ENCODE measurements around the gene SHISAL1.

SHISAL1 gene

DNA sequence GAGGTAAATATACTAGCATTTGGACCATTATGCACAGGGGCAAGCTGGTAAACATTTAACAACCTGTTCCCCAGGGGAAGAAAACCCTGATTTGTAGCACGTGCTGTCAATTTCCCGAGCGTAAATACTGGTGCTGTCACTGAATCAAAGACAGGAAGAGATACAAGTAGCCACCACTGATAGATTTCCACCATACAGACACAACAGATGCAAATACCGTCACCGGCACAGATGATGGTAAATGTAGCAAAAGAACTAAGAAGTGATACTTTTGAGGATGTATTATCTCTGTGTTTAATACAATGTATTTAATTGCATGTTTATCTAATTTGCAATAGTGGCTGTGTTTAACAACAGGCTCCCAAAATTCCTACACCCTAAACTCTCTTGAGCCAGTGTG is 39.6 kb downstream of the SHISAL1 start:
- H3K27ac ChIP-seq: no peak overlapping the region
- DNase-seq (ENCODE audit: low spot score): no peak
- H3K4me3 ChIP-seq: no peak overlapping the region
- TF ChIP-seq, protein P1, sequence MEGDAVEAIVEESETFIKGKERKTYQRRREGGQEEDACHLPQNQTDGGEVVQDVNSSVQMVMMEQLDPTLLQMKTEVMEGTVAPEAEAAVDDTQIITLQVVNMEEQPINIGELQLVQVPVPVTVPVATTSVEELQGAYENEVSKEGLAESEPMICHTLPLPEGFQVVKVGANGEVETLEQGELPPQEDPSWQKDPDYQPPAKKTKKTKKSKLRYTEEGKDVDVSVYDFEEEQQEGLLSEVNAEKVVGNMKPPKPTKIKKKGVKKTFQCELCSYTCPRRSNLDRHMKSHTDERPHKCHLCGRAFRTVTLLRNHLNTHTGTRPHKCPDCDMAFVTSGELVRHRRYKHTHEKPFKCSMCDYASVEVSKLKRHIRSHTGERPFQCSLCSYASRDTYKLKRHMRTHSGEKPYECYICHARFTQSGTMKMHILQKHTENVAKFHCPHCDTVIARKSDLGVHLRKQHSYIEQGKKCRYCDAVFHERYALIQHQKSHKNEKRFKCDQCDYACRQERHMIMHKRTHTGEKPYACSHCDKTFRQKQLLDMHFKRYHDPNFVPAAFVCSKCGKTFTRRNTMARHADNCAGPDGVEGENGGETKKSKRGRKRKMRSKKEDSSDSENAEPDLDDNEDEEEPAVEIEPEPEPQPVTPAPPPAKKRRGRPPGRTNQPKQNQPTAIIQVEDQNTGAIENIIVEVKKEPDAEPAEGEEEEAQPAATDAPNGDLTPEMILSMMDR (IDR thresholded peaks at IDR 0.05): no peak

DNA sequence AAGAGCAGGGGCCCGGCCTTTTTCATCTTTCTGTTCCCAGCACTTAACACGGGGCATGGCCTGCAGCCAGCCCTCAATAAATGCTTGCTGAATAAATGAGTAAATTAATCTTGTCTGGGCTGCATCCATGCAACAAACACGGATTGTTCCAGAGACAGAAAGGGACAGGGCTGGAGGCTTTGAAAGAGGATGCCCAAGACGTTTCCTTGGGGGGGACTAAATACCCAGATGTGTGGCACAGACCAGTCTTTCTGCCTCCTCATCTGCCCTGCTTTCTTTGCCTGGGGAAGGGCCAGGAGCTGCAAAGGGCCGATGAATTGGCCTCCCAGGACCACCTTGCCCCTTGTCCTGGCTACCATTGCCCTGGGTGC is 40.4 kb downstream of the SHISAL1 start:
- Histone ChIP-seq H3K4me3 (no peak overlapping the region), H3K27ac (no peak overlapping the region)
- DNase-seq (ENCODE audit: low spot score): no peak
- TF ChIP-seq, protein P1 (IDR thresholded peaks at IDR 0.05): no peak

DNA sequence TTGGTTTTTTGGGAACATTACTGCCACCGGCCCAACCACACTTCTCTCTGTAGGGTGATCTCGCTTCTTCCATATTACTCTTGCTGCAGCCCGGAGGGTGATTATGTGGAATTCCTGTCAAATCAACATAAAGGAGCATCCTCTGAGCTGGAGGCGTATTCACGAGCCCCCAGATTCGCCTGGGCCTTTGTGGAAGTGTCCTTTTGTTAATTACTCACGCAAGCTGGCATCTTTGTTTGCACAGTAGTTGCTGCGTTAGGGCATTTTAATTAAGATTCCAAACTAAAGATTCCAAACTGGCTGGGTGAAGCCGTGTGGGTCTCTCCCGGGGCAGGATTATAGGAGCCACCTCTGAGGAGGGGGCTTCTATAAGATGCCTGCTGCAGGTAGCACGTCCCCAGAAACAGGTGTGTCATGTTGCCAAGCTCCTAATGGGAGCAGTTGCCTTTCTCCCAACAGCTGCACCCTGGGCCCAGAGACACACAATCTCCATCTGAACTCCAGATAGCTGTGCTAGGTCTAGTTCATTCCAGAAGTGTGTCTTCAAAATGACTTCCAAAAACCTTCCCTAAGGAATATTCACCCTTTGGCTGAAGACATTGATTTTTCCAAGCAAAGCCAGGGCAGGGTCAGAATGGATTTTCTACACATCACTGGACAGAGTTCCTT is 40.9 kb downstream of the SHISAL1 start:
- no peak for DNase-seq (ENCODE audit: low spot score)

GRCh38 chr22:44271010-44271500 is 41.7 kb downstream of the SHISAL1 start:
- TF ChIP-seq, protein P1 (IDR thresholded peaks at IDR 0.05): no peak
- Histone ChIP-seq H3K4me3 (no peak overlapping the region), H3K27ac (no peak overlapping the region)
- no peak for DNase-seq (ENCODE audit: low spot score)

More for the DNA sequence above, 40.9 kb downstream of the SHISAL1 start:
- Histone ChIP-seq H3K27ac (no peak overlapping the region), H3K4me3 (no peak overlapping the region)
- TF ChIP-seq, protein P1 (IDR thresholded peaks at IDR 0.05): no peak

- TF ChIP-seq, protein P1 (IDR thresholded peaks at IDR 0.05): no peak
- DNase-seq (ENCODE audit: low spot score): no peak
- no peak overlapping the region for H3K4me3 ChIP-seq
- no peak overlapping the region for H3K27ac ChIP-seq
Measured at GRCh38 chr22:44270556-44270880, 42.2 kb downstream of the SHISAL1 start.

GRCh38 chr22:44269757-44270555 is 42.8 kb downstream of the SHISAL1 start:
- Histone ChIP-seq H3K4me3 (no peak overlapping the region), H3K27ac (no peak overlapping the region)
- DNase-seq (ENCODE audit: low spot score): no peak
- TF ChIP-seq, protein P1 (IDR thresholded peaks at IDR 0.05): no peak

DNA sequence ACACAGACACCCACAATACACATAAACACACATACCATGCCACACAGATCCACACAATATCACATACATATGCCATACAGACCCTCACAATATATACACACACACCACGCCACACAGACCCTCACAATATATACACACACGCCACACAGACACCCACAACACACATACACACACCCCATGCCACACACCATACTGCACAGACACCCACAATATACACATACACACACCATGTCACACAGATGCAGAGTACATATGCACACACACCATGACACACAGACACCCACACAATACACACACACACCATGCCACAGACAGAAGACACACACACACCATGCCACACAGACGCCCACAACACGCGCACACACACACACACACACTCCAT is 43.6 kb downstream of the SHISAL1 start:
- Histone ChIP-seq H3K27ac (no peak overlapping the region), H3K4me3 (no peak overlapping the region)
- TF ChIP-seq, protein P1 (IDR thresholded peaks at IDR 0.05): no peak
- no peak for DNase-seq (ENCODE audit: low spot score)
